Measurements from ENCODE around the gene PCYT2. TPM values are rescaled to one million over a fixed set of nuclear protein-coding genes. Genes with fewer than 3 reads are reported as not detected.
A peak's percentile ranks its signal among the peaks of the same experiment; 100 is the strongest.

The PCYT2 gene
- total and polyA plus RNA-seq, 2 donors (not counting 3 experiments of a cell fraction or from before 2014, with no cell fraction given): 52.0 to 57.1 TPM

DNA sequence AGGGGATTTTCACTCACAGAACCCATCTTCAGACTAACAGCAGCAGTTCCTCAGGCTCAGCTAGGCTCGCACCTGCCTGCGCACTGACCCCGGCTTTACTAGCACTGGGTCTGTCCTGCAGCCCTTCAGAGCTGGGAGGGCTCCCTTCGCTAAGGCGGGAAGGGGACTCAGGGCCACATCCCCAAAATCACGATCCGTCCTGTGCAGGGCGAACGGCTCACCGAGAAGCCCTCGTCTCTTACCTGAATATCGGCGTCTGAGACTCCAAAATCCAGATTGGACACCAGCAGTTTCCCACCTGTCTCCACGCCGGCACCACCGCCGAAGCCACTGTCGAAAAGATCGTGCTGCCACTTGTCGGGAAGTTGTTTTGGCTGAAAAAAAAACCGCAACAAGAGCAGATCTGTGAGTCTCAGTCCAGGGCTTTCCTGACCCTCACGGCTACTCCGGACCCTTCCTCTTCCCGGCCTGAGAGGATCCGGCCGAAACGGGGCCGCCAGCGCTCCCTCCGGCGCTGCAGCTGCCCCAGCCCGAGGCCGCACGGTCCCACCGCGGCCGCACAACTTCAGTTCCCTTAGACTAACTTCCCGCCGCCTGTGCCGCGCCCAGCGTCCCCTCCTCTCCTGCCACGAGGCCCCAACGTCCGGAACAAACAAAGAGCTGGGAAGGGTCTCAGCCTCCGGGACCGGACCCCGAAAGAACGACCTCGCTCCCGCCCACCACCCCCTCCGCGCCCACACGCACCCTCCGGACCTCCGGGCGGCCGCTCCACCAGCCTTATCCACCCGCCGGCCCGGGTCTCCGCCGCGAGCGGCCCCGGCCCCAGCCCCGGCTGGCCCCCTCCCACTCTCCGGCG lies 20.5 kb downstream of the PCYT2 start:
- CTCF ChIA-PET: interaction anchor here (2.5 kb wide), 1 partner anchor 21 kb away, joined by 10 read pairs; the partner anchor contains the start of gene ARHGDIA
- TF ChIP-seq MYC (IDR thresholded peaks at IDR 0.05; ENCODE audit: low read depth, low read length): no peak
- TF ChIP-seq, protein P1, sequence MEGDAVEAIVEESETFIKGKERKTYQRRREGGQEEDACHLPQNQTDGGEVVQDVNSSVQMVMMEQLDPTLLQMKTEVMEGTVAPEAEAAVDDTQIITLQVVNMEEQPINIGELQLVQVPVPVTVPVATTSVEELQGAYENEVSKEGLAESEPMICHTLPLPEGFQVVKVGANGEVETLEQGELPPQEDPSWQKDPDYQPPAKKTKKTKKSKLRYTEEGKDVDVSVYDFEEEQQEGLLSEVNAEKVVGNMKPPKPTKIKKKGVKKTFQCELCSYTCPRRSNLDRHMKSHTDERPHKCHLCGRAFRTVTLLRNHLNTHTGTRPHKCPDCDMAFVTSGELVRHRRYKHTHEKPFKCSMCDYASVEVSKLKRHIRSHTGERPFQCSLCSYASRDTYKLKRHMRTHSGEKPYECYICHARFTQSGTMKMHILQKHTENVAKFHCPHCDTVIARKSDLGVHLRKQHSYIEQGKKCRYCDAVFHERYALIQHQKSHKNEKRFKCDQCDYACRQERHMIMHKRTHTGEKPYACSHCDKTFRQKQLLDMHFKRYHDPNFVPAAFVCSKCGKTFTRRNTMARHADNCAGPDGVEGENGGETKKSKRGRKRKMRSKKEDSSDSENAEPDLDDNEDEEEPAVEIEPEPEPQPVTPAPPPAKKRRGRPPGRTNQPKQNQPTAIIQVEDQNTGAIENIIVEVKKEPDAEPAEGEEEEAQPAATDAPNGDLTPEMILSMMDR (IDR thresholded peaks at IDR 0.05; ENCODE audit: extremely low read depth in 1 of 2, insufficient read depth in 1 of 2, low read depth in 1 of 2, low read length in 2 of 2): no peak
- TF ChIP-seq POLR2A (IDR thresholded peaks at IDR 0.05; ENCODE audit: low read depth, low read length): no peak
- intact Hi-C loops (cut with micrococcal nuclease) (loop anchor here (1.0 to 2.0 kb wide), 3 partner anchors 20 to 30 kb away; partner anchors contain the start of genes ARHGDIA, P4HB and PCYT2), dilution Hi-C loops (cut with MboI; ENCODE audit: extremely low pct_ligation_motif_present, low sequenced_read_pairs) (no loop called here)
- Histone ChIP-seq H2AFZ (ENCODE audit: low read depth, low read length) (no peak overlapping the region), H3K4me2 (ENCODE audit: insufficient read depth, low read length) (peak overlapping the region; percentile 84), H3K36me3 (ENCODE audit: control insufficient read depth in 2 of 2, extremely low read depth in 1 of 2, insufficient read depth in 2 of 2, low read length in 2 of 2) (peaks cover 29 to 37% of the 10 kb centered on the region in 2 experiments), H3K4me3 (replicated peaks in 1 of 3; ENCODE audit: insufficient read depth in 1 of 3, low read depth in 1 of 3, low read length in 3 of 3) (peak overlapping the region; percentile 76 to 96 (median 77)), H3K9me1 (replicated peaks; ENCODE audit: control insufficient read depth, extremely low read depth, insufficient read depth, low read length) (no peaks in the 10 kb centered on the region), H3K4me1 (ENCODE audit: control insufficient read depth, extremely low read depth, insufficient read depth, low read length) (peaks cover 13% of the 10 kb centered on the region), H3K27me3 (ENCODE audit: control insufficient read depth in 2 of 2, insufficient read depth in 2 of 2, low read length in 2 of 2) (no peaks in the 10 kb centered on the region), H3K79me2 (ENCODE audit: control insufficient read depth, insufficient read depth, low read length) (peaks cover 55% of the 10 kb centered on the region), H4K20me1 (replicated peaks; ENCODE audit: control insufficient read depth, extremely low read depth, insufficient read depth, low read length) (no peaks in the 10 kb centered on the region), H3K9me3 (replicated peaks; ENCODE audit: control insufficient read depth, insufficient read depth, low read length) (no peaks in the 10 kb centered on the region), H3K9ac (replicated peaks; ENCODE audit: extremely low read depth, insufficient read depth, low read length) (peak overlapping the region; percentile 84), H3K27ac (ENCODE audit: insufficient read depth, low read depth, low read length) (peak overlapping the region; percentile 73)
- no peak for FAIRE-seq
- DNase-seq (ENCODE audit: low read depth, low spot score): peak; percentile 34
- POLR2A ChIA-PET: no interaction called here
- no TSS peak for BruUV-seq (replicated peaks)

DNA sequence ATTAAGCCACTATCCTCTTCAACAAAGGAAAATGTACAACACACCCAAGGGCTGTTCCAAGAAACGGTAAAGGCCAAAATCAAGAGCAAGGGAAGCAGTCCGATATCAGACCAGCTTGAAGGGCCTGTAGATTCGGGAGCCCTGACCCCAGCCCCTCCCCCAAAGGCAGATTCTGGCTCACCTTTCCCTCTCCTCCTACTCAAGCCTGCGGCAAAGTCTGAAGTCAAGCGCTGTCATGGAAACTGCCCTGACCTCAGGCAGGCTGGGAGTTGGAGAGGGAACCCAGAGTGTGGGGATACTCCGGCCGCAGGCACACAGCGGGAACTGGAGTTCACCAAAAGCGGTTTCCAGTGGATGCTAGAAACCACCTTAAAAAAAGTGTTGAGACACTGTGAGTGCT lies 21.6 kb downstream of the PCYT2 start:
- H4K20me1 ChIP-seq (replicated peaks; ENCODE audit: control insufficient read depth, extremely low read depth, insufficient read depth, low read length): no peaks in the 10 kb centered on the region
- H3K36me3 ChIP-seq (ENCODE audit: control insufficient read depth in 2 of 2, extremely low read depth in 1 of 2, insufficient read depth in 2 of 2, low read length in 2 of 2): peaks cover 24 to 42% of the 10 kb centered on the region in 2 experiments
- no peak overlapping the region for H3K9ac ChIP-seq (replicated peaks; ENCODE audit: extremely low read depth, insufficient read depth, low read length)
- dilution Hi-C loops (cut with MboI; ENCODE audit: extremely low pct_ligation_motif_present, low sequenced_read_pairs): no loop called here
- H3K79me2 ChIP-seq (ENCODE audit: control insufficient read depth, insufficient read depth, low read length): peaks cover 55% of the 10 kb centered on the region
- ChIA-PET CTCF (no interaction called here), POLR2A (no interaction called here)
- no peaks in the 10 kb centered on the region for H3K9me1 ChIP-seq (replicated peaks; ENCODE audit: control insufficient read depth, extremely low read depth, insufficient read depth, low read length)
- BruUV-seq (replicated peaks): no TSS peak
- peak overlapping the region; percentile 84 for H3K4me2 ChIP-seq (ENCODE audit: insufficient read depth, low read length)
- H3K9me3 ChIP-seq (replicated peaks; ENCODE audit: control insufficient read depth, insufficient read depth, low read length): no peaks in the 10 kb centered on the region
- no peak overlapping the region for H3K4me3 ChIP-seq (replicated peaks in 1 of 3; ENCODE audit: insufficient read depth in 1 of 3, low read depth in 1 of 3, low read length in 3 of 3)
- H3K4me1 ChIP-seq (ENCODE audit: control insufficient read depth, extremely low read depth, insufficient read depth, low read length): peaks cover 13% of the 10 kb centered on the region
- no peaks in the 10 kb centered on the region for H3K27me3 ChIP-seq (ENCODE audit: control insufficient read depth in 2 of 2, insufficient read depth in 2 of 2, low read length in 2 of 2)
- intact Hi-C loops (cut with micrococcal nuclease): loop anchor here (2.0 kb wide), 2 partner anchors 19 to 21 kb away; partner anchors contain the start of genes ARHGDIA and PCYT2
- FAIRE-seq: no peak
- TF ChIP-seq, protein P1 (IDR thresholded peaks at IDR 0.05; ENCODE audit: extremely low read depth in 1 of 2, insufficient read depth in 1 of 2, low read depth in 1 of 2, low read length in 2 of 2): no peak
- TF ChIP-seq FOS (IDR thresholded peaks at IDR 0.05; ENCODE audit: borderline replicate concordance, insufficient read depth, low read length): no peak
- no peak for TF ChIP-seq EZH2 (IDR thresholded peaks at IDR 0.05; ENCODE audit: borderline replicate concordance, low read depth, low read length, severe bottlenecking)
- TF ChIP-seq MYC (IDR thresholded peaks at IDR 0.05; ENCODE audit: low read depth, low read length): no peak
- no peak for TF ChIP-seq POLR2AphosphoS5 (IDR thresholded peaks at IDR 0.05; ENCODE audit: insufficient read depth, low read depth, low read length)
- TF ChIP-seq, protein P2, sequence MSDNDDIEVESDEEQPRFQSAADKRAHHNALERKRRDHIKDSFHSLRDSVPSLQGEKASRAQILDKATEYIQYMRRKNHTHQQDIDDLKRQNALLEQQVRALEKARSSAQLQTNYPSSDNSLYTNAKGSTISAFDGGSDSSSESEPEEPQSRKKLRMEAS (IDR thresholded peaks at IDR 0.05; ENCODE audit: insufficient read depth, insufficient read length): no peak
- TF ChIP-seq JUN (IDR thresholded peaks at IDR 0.05; ENCODE audit: borderline replicate concordance, insufficient read depth, insufficient read length, low read depth): no peak
- TF ChIP-seq POLR2A (IDR thresholded peaks at IDR 0.05; ENCODE audit: low read depth, low read length): no peak
- TF ChIP-seq GATA2 (IDR thresholded peaks at IDR 0.05; ENCODE audit: insufficient read depth, insufficient read length, low read depth, low read length): no peak
- no peak overlapping the region for H2AFZ ChIP-seq (ENCODE audit: low read depth, low read length)
- no peak overlapping the region for H3K27ac ChIP-seq (ENCODE audit: insufficient read depth, low read depth, low read length)
- no peak for DNase-seq (ENCODE audit: low read depth, low spot score)

All from endothelial cell of umbilical vein (primary cell).